Epithelial cell of proximal tubule (primary cell): ENCODE results near the gene RPS6KA3. TPM values are rescaled to one million over a fixed set of nuclear protein-coding genes. Genes with fewer than 3 reads are reported as not detected.
"Not testable (repeated sequence)": the region's sequence is repeated elsewhere in the genome, so short reads cannot be mapped to it uniquely, and the experiment has no call there.

Source experiments
- DNase-seq: peaks from one replicate; pipeline ENCODE4 v3.0.0-alpha.2; 2011; ENCODE audit warnings: low read depth
- H3K4me3 ChIP-seq: 2 replicates; pipeline ENCODE4 v1.5.1; 2011; ENCODE audit warnings: low read depth, mild to moderate bottlenecking, low read length
- CTCF ChIP-seq: conservative IDR thresholded peaks from 2 replicates; pipeline ENCODE4 v1.5.1; 2012; ENCODE audit warnings: low read depth, mild to moderate bottlenecking, low read length
- total RNA-seq: library from RNA; depleted of rRNA; stranded (reverse); fragments of >200 nt; gene quantifications from 2 replicates; pipeline ENCODE4 v1.2.3, GENCODE V29; 2015

The RPS6KA3 gene
- total RNA-seq, 1 donor from 2014 or later: 17.2 TPM

GRCh38 chrX:20181598-20182329, 84.9 kb downstream of the RPS6KA3 start:
- no peak for DNase-seq
- no peak for TF ChIP-seq CTCF
- no peak overlapping the region for H3K4me3 ChIP-seq

GRCh38 chrX:20177093-20177492, 89.6 kb downstream of the RPS6KA3 start:
- H3K4me3 ChIP-seq: no peak overlapping the region
- no peak for DNase-seq
- TF ChIP-seq CTCF: no peak

GRCh38 chrX:20173856-20174255, 92.9 kb downstream of the RPS6KA3 start:
- DNase-seq: no peak
- H3K4me3 ChIP-seq: no peak overlapping the region
- TF ChIP-seq CTCF: no peak

- DNase-seq: no peak
- TF ChIP-seq CTCF: no peak
- no peak overlapping the region for H3K4me3 ChIP-seq
Observed at GRCh38 chrX:20173313-20173712, 93.4 kb downstream of the RPS6KA3 start.

- H3K4me3 ChIP-seq: no peak overlapping the region
- TF ChIP-seq CTCF: no peak
- DNase-seq: no peak
Observed at GRCh38 chrX:20171887-20172286, 94.8 kb downstream of the RPS6KA3 start.

GRCh38 chrX:20162516-20162915, 104.2 kb downstream of the RPS6KA3 start:
- not testable (repeated sequence) for H3K4me3 ChIP-seq

GRCh38 chrX:20159797-20160385, 106.8 kb downstream of the RPS6KA3 start:
- no peak for TF ChIP-seq CTCF
- no peak overlapping the region for H3K4me3 ChIP-seq
- DNase-seq: no peak

More at GRCh38 chrX:20162516-20162915, 104.2 kb downstream of the RPS6KA3 start:
- DNase-seq: not testable (repeated sequence)
